ENCODE measurements around the gene RPS27A. TPM values are rescaled to one million over a fixed set of nuclear protein-coding genes. Genes with fewer than 3 reads are reported as not detected.

The RPS27A gene
- total RNA-seq: 979 TPM

DNA sequence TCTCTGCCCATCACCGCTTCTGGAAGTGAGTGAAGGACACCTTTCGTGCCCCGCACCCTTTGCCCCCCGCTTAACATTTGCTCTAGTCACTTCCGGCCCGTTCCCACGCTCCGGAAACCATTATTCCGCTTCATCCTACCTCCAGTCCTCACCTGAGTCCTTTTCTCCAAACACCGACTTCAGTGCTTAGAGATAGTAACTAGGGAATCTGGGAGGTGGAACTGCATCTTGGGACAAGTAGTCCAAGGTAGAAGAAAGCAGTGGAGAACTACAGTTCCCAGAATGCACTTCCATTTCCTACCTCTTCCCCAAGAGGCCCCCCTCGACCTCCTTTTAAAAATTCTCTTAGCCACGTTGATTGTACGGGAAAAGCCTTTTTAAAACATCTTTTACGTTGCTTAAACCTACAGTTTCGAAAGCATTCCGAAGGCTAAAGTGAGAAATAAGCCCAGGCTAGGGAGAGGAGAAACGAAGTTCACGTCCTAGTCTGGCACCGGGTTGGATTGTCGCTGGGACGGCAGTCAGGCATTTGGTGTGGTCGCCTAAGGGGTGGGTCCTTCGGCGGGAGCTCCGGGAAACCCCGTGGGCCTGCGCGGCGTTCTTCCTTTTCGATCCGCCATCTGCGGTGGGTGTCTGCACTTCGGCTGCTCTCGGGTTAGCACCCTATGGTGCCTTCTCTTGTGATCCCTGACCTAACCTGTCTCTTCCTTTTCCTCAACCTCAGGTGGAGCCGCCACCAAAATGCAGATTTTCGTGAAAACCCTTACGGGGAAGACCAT is at the start of gene RPS27A, which contains the start of gene CLHC1:
TSS of gene RPS27A (plus strand) at position 605 of the 779 bp plus-strand sequence. CDS start at position 742, 137 bp downstream.
TSS of gene CLHC1 (minus strand) at position 210 of the 779 bp plus-strand sequence. CDS start 9,882 bp downstream, outside the sequence.

GRCh38 chr2:55268907-55269644 is 36.6 kb downstream of the RPS27A start, which contains the start of gene MTIF2:
TSS of gene MTIF2 (minus strand) at chr2:55269231. CDS start at chr2:55263858, 5,373 bp downstream.

Other genes starting within 250 kb of the RPS27A start
- gene RTN4, start 182.2 kb upstream of the RPS27A start, total RNA-seq: 240 TPM
- 18.7 TPM for gene CLHC1, start 395 bp upstream of the RPS27A start, total RNA-seq
- 22.0 TPM for gene MTIF2, start 36.5 kb downstream of the RPS27A start, total RNA-seq
- 93.9 TPM for gene CCDC88A, start 187.2 kb downstream of the RPS27A start, total RNA-seq

Data from metanephros (tissue), 1 donor.